ENCODE measurements around the gene NUDT9. TPM values are rescaled to one million over a fixed set of nuclear protein-coding genes. Genes with fewer than 3 reads are reported as not detected.
"Not testable (repeated sequence)": the region's sequence is repeated elsewhere in the genome, so short reads cannot be mapped to it uniquely, and the experiment has no call there.

Gene NUDT9, protein sequence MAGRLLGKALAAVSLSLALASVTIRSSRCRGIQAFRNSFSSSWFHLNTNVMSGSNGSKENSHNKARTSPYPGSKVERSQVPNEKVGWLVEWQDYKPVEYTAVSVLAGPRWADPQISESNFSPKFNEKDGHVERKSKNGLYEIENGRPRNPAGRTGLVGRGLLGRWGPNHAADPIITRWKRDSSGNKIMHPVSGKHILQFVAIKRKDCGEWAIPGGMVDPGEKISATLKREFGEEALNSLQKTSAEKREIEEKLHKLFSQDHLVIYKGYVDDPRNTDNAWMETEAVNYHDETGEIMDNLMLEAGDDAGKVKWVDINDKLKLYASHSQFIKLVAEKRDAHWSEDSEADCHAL
- 16.6 TPM for total RNA-seq
- 42.0 TPM for polyA plus RNA-seq

- Histone ChIP-seq H3K4me1 (ENCODE audit: insufficient read depth) (no peaks in the 10 kb centered on the region), H3K4me3 (ENCODE audit: low read depth, low read length) (peak within 1 kb of the TSS; percentile 83), H3K27ac (ENCODE audit: low read depth) (peak within 1 kb of the TSS; percentile 88), H3K36me3 (ENCODE audit: insufficient read depth) (no peaks in the 10 kb centered on the region)
- peak; percentile 89 for DNase-seq (ENCODE audit: extremely low spot score)
- WGBS = under 1% methylated on average over 58 of the region's 58 CpGs
Measured at GRCh38 chr4:87422104-87423052, at the start of gene NUDT9. Gene NUDT9, plus strand, starts transcription at chr4:87422573. Its CDS starts 333 bp downstream, at chr4:87422906.

DNA sequence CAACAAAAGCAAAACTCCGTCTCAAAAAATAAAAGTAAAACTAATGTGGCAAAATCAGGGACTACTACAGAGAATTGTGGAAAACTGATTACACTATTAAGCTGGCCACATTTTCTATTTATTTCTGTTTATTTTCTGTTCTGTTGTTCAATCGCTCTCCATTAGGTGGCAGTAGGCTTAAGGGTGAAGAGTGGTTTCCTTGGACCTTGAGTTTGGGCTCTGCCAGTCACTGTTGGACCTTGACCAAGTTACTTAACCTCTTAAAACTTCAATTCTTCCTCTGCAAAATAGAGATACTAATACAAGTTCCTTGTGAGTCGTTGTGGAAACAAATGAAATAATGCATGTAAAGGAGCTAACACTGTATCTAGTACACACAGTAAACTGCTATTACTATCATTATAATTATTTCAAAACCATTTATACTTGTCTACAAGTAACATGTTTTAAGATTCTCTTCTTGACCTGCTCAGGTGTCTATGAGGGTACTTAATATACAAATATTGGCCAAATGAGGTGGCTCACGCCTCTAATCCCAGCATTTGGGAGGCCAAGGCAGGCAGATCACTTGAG lies 46.6 kb upstream of the NUDT9 start:
- peaks cover 2% of the 10 kb centered on the region for H3K36me3 ChIP-seq (ENCODE audit: insufficient read depth)
- no peak for DNase-seq (ENCODE audit: extremely low spot score)
- H3K4me3 ChIP-seq (ENCODE audit: low read depth, low read length) = no peak overlapping the region
- H3K4me1 ChIP-seq (ENCODE audit: insufficient read depth) = no peaks in the 10 kb centered on the region
- no peak overlapping the region for H3K27ac ChIP-seq (ENCODE audit: low read depth)
- 48% methylated on average over 4 of the region's 4 CpGs for WGBS

GRCh38 chr4:87377816-87378215 lies 44.6 kb upstream of the NUDT9 start:
- WGBS = 87% methylated on average over 2 of the region's 2 CpGs
- Histone ChIP-seq H3K36me3 (ENCODE audit: insufficient read depth) (peaks cover 5% of the 10 kb centered on the region), H3K4me3 (ENCODE audit: low read depth, low read length) (no peak overlapping the region), H3K27ac (ENCODE audit: low read depth) (no peak overlapping the region), H3K4me1 (ENCODE audit: insufficient read depth) (no peaks in the 10 kb centered on the region)
- no peak for DNase-seq (ENCODE audit: extremely low spot score)

- Histone ChIP-seq H3K27ac (ENCODE audit: low read depth) (no peak overlapping the region), H3K36me3 (ENCODE audit: insufficient read depth) (peaks cover 5% of the 10 kb centered on the region), H3K4me1 (ENCODE audit: insufficient read depth) (no peaks in the 10 kb centered on the region), H3K4me3 (ENCODE audit: low read depth, low read length) (no peak overlapping the region)
- 42% methylated on average over 2 of the region's 2 CpGs for WGBS
- no peak for DNase-seq (ENCODE audit: extremely low spot score)
Measured at GRCh38 chr4:87382116-87382515, 40.3 kb upstream of the NUDT9 start.

- no peak for DNase-seq (ENCODE audit: extremely low spot score)
- 89% methylated on average over 3 of the region's 3 CpGs for WGBS
- Histone ChIP-seq H3K36me3 (ENCODE audit: insufficient read depth) (peaks cover 4% of the 10 kb centered on the region), H3K4me3 (ENCODE audit: low read depth, low read length) (no peak overlapping the region), H3K4me1 (ENCODE audit: insufficient read depth) (no peaks in the 10 kb centered on the region), H3K27ac (ENCODE audit: low read depth) (no peak overlapping the region)
Measured at GRCh38 chr4:87382931-87383330, 39.4 kb upstream of the NUDT9 start.

DNA sequence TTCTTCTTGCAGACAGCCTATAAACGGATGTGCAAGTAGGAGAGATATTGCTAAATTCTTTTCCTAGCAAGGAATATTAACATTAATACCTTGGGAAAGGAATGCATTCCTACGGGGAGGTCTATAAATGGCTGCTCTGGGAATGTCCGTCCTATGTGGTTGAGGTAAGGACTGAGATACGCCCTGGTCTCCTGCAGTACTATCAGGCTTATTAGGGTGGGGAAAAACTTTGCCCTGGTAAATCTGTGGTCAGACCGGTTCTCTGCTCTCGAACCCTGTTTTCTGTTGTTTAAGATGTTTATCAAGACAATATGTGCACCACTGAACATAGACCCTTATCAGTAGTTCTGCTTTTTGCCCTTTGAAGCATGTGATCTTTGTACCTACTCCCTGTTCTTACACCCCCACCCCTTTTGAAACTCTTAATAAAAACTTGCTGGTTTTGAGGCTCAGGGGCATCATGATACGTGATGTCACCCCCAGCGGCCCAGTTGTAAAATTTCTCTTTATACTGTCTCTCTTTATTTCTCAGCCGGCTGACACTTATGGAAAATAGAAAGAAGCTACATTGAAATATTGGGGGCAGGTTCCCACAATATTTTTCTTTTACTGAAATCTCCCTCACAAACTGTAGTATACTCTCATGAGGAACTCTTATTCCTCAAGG lies 37.8 kb upstream of the NUDT9 start:
- H3K4me3 ChIP-seq (ENCODE audit: low read depth, low read length); DNase-seq (ENCODE audit: extremely low spot score); H3K27ac ChIP-seq (ENCODE audit: low read depth); H3K36me3 ChIP-seq (ENCODE audit: insufficient read depth); H3K4me1 ChIP-seq (ENCODE audit: insufficient read depth): not testable (repeated sequence)
- 90% methylated on average over 9 of the region's 9 CpGs for WGBS

DNA sequence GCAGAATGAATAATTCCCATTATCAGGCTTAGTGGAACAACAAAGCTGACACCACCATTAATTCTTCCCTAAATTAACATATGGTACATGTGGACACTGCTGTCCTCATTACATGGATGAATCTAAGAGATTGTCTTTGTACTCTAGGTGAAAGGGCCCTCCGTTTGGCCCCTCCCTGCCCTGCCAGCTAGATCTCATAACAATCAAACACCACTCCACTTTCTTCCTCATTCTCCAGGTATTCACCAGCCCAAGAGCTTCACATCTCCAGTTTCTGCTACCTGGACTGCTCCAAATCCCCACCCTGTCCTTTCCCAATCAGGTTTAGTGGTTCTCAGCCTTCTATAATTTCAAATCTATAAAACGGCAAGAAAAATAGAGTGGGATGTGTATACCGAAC lies 35.1 kb upstream of the NUDT9 start:
- 92% methylated on average over 3 of the region's 3 CpGs for WGBS
- DNase-seq (ENCODE audit: extremely low spot score) = no peak
- Histone ChIP-seq H3K4me1 (ENCODE audit: insufficient read depth) (peaks cover 3% of the 10 kb centered on the region), H3K27ac (ENCODE audit: low read depth) (no peak overlapping the region), H3K36me3 (ENCODE audit: insufficient read depth) (no peaks in the 10 kb centered on the region), H3K4me3 (ENCODE audit: low read depth, low read length) (no peak overlapping the region)

- no peak overlapping the region for H3K27ac ChIP-seq (ENCODE audit: low read depth)
- H3K36me3 ChIP-seq (ENCODE audit: insufficient read depth) = no peaks in the 10 kb centered on the region
- peaks cover 3% of the 10 kb centered on the region for H3K4me1 ChIP-seq (ENCODE audit: insufficient read depth)
- no peak overlapping the region for H3K4me3 ChIP-seq (ENCODE audit: low read depth, low read length)
- WGBS = 86% methylated on average over 3 of the region's 3 CpGs
- no peak for DNase-seq (ENCODE audit: extremely low spot score)
Measured at GRCh38 chr4:87388901-87389300, 33.5 kb upstream of the NUDT9 start.

- not testable (repeated sequence) for H3K36me3 ChIP-seq (ENCODE audit: insufficient read depth); H3K4me1 ChIP-seq (ENCODE audit: insufficient read depth); H3K27ac ChIP-seq (ENCODE audit: low read depth); DNase-seq (ENCODE audit: extremely low spot score)
- WGBS = 73% methylated on average over 20 of the region's 20 CpGs
- H3K4me3 ChIP-seq (ENCODE audit: low read depth, low read length) = peak overlapping the region; percentile 81
Measured at GRCh38 chr4:87390055-87390454, 32.3 kb upstream of the NUDT9 start.

DNA sequence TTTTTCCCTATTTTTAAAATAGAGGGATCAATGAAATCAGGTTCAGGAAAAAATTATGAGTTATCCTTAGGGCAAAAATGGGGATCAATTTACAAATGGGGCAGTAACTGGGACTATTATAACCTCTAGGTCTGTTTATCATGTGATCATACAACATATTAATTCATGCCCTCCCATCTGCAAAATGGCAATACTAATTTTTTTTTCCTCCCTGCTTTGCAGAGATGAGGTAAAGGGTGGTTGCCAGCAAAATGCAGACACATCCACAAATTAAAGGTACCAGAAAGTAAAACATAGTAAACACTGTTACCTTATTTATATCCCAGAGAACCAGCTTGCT lies 31.9 kb upstream of the NUDT9 start:
- Histone ChIP-seq H3K27ac (ENCODE audit: low read depth) (no peak overlapping the region), H3K4me1 (ENCODE audit: insufficient read depth) (peaks cover 3% of the 10 kb centered on the region), H3K4me3 (ENCODE audit: low read depth, low read length) (peak overlapping the region; percentile 81), H3K36me3 (ENCODE audit: insufficient read depth) (no peaks in the 10 kb centered on the region)
- DNase-seq (ENCODE audit: extremely low spot score) = no peak

DNA sequence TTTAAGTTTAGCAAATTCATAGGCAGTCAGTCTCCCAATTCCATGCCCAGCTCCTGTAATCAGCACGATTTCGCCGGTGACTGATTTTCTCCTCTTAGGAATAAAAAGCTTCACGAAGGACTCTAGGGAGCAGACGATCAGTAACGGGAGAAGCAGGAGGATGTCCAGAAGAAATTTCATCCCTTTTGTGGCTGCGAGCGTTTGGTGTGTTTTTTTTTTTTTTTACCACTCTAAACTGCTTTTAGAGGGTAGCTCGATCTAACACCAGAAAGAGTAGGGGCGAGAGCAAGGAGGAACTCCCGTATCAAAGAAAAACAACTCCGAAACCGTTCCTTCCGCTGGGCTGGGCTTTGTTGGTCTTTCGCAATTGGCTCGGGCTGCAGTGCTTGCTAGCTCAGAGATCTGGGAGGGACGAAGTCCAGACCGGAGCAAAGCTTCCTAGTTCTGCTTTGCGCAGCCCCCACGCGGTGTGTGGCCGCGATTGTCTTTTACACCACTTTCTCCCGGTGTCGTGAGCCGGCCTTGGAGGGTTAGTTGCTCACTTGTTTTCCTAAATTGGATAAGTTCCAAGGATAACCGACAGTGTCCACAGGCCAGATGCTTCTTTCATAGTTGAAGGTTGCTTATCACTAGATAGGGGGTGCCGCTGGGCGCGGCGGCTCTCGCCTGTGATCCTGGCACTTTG lies 31.3 kb upstream of the NUDT9 start, which contains the start of gene HSD17B11:
HSD17B11 (minus strand) TSS at position 298 of the 685 bp plus-strand sequence; CDS start at position 180, 118 bp downstream.
- WGBS = under 1% methylated on average over 32 of the region's 32 CpGs
- Histone ChIP-seq H3K4me3 (ENCODE audit: low read depth, low read length) (peak within 1 kb of the TSS; percentile 81), H3K27ac (ENCODE audit: low read depth) (peak within 1 kb of the TSS; percentile 81), H3K36me3 (ENCODE audit: insufficient read depth) (no peaks in the 10 kb centered on the region), H3K4me1 (ENCODE audit: insufficient read depth) (peaks cover 3% of the 10 kb centered on the region)
- DNase-seq (ENCODE audit: extremely low spot score) = peak; percentile 84

DNA sequence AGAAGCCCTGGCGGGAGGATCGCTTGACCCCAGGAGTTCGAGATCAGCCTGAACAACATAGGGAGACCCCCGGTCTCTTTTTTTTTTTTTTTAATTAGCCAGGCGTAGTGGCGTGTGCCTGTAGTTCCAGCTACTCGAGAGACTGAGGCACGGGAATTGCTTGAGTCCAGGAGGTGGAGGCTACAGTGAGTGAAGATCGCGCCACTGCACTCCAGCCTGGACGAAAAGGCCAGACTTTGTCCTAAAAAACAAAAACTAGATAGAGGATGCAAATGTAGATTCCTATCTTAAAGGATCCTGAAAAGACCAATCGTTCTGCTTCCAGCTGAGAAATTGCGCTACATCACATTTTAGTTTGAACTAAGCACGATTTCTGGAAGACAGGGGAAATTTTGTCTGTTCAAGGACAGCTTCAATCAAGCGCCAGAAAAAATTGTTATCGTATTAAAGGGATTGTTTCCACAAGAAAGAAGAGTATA lies 30.8 kb upstream of the NUDT9 start:
- Histone ChIP-seq H3K36me3 (ENCODE audit: insufficient read depth) (no peaks in the 10 kb centered on the region), H3K27ac (ENCODE audit: low read depth) (peak overlapping the region; percentile 78), H3K4me1 (ENCODE audit: insufficient read depth) (peaks cover 3% of the 10 kb centered on the region), H3K4me3 (ENCODE audit: low read depth, low read length) (peak overlapping the region; percentile 81)
- 18% methylated on average over 16 of the region's 16 CpGs for WGBS
- no peak for DNase-seq (ENCODE audit: extremely low spot score)

DNA sequence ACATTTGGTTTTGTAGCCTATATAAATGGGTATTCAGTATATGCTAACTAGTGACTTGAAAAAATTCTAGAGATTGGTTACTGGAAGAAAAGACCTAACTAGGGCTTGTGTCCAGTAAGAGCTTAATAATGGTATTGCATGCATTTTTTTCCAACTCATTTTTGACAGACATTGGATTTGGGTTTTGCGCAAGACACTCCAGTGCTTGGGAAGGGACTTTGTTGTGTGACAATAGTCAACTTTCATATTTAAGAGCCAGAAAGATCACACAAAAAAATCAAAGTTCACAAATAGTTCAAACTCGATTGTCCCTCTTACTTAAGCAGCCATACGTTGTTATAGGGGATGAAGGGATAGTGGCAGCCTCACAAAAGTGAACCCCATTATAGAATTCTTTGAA lies 30.2 kb upstream of the NUDT9 start:
- H3K36me3 ChIP-seq (ENCODE audit: insufficient read depth) = no peaks in the 10 kb centered on the region
- peaks cover 3% of the 10 kb centered on the region for H3K4me1 ChIP-seq (ENCODE audit: insufficient read depth)
- no peak overlapping the region for H3K27ac ChIP-seq (ENCODE audit: low read depth)
- WGBS = 74% methylated on average over 3 of the region's 3 CpGs
- H3K4me3 ChIP-seq (ENCODE audit: low read depth, low read length) = no peak overlapping the region
- DNase-seq (ENCODE audit: extremely low spot score) = no peak

Data from urinary bladder (tissue), 4 donors.